HG03045 (cell line): ENCODE results near the gene ETV6.
"Not testable (repeated sequence)": the region's sequence is repeated elsewhere in the genome, so short reads cannot be mapped to it uniquely, and the experiment has no call there.

Experiments
- ATAC-seq: cut with Tn5 transposase; IDR thresholded peaks from one replicate; pipeline ENCODE4 v1.9.1; 2021; ENCODE audit warnings: mild to moderate bottlenecking, moderate library complexity; ENCODE audit not compliant: unreplicated experiment

ETV6 gene

DNA sequence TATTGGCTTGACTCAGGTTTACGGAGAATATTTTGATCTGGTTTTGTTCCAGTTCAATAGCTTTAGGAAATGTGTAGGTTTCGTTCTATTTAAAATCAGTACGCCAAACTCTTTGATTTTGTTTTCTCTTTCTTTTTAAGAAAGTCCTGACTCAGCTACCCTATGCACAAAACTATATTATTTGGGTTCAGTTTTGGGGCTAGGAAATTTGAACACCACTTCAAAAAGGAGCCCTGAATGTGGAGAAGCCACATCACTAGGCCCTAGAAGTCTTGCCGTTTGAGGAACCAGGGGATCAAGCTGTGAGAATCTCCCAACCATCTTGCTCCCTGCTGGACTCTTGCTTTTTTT is 253.0 kb downstream of the ETV6 start:
- no peak for ATAC-seq

DNA sequence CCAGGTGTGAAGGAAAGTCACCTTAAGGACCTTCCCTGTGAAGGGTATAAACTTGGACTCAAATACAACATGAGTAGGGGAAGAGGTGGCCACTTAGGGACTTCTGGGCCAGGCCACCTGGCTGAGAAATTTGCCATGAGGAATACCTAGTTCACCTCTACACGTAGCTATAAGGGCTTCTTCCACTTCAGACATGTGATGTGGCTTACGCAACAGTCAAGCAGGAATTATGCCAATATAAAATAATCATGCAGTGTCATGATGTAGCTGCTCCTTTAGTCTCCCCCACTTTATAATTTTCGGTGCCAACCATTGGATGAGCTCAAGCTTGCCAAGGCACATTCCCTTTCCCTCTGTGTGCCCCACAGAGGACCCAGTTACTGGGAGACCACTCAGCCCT is 254.7 kb downstream of the ETV6 start:
- no peak for ATAC-seq

DNA sequence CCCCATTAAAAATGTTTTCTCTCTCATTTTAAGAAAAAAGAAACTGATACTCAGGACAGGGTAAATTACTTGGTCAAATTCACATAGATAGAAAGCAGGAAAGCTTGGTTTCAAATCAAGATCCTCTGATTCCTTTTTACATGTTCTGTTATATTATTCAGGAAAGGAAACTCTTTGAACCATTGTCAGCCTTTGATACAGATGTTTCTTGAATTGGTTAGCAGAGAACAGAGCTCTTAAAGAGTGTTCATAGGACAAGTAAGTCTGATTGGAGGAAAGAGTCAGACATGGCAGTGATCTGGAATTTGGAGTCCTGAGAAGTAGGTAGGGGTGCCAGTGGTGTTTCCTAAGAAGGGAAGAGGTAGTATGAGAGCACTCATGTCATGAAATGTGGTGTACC is 256.1 kb downstream of the ETV6 start:
- no peak for ATAC-seq

DNA sequence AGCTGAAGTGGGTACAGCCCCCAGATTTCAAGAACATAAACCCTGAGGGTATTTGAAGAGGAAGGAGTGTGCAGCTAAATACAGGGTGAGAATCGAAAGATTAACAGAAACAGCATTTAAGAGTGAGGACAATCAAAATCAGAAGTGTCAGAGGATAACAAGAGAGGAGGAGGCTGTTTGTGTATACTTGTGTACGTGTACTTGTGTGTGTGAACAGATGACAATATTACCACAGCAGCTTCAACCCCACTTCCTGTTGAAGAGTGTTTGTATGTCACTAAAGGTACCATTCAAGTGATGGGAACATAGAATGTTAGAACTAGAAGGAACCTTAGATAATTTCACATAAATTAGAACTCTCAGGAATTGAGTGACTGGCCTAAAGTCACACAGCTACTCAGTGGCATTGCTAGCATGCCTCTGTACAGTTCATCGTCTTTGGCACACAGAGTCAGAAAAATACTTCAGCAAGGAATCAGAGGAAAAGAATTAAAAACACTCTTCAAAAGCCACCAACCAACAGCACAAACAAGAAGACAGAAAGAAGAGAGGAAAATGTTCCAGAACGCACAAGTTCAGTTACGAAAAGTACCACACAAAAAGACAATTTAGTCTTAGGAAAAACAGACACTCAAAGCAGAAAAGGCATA is 256.9 kb downstream of the ETV6 start:
- no peak for ATAC-seq

DNA sequence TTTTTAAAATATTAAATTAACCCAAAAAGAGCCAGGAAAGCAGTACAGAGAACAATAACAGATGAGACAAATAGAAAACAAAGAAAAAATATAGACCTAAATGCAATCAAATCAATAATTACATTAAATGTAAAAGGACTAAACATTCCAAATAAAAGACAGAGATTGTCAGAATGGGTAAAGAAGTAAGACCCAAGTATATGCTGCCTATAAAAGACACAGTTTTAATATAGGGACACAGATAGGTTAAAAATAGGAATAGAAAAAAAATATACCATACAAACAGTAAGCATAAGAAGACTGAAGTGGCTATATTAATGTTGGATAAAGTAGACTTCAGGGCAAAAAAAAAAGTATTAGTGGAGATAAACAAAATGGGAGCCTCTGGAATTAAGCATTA is 258.2 kb downstream of the ETV6 start:
- ATAC-seq, result no peak

- ATAC-seq, result not testable (repeated sequence)
Measured at GRCh38 chr12:11909406-11909805, 259.9 kb downstream of the ETV6 start.

- no peak for ATAC-seq
Measured at GRCh38 chr12:11916113-11916512, 266.6 kb downstream of the ETV6 start.

DNA sequence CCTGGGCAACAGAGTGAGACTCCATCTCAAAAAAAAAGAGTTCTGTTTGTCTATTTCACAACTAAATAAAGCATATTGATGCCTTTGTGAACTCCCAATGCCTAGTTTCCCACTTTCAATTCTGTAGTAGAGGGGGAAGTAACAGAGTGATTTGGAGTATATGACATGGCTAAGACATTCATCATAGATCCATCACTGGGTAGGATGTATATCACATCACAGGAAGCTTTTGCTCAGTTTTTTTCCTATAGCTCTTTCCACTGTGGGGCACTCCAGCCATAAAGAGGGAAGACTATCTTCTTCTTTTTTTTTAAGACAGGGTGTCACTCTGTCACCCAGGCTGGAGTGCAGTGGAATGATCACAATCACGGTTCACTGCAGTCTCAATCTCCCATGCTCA is 267.3 kb downstream of the ETV6 start:
- ATAC-seq, result no peak

GRCh38 chr12:11917501-11917900 is 268.0 kb downstream of the ETV6 start:
- no peak for ATAC-seq

DNA sequence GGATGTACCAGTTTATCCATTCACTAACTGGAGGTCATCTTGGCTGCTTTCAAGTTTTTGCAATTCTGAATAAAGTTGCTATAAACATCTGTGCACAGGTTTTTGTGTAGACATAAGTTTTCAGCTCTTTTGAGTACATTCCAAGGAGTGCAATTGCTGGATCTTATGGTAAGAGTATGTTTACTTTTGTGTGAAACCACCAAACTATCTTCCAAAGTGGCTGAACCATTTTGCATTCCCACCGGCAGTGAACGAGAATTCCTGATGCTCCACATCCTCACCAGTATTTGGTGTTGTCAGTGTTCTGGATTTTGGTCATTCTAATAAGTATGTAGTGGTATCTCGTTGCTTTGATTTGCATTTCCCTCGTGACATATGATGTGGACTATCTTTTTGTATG is 270.8 kb downstream of the ETV6 start:
- no peak for ATAC-seq

DNA sequence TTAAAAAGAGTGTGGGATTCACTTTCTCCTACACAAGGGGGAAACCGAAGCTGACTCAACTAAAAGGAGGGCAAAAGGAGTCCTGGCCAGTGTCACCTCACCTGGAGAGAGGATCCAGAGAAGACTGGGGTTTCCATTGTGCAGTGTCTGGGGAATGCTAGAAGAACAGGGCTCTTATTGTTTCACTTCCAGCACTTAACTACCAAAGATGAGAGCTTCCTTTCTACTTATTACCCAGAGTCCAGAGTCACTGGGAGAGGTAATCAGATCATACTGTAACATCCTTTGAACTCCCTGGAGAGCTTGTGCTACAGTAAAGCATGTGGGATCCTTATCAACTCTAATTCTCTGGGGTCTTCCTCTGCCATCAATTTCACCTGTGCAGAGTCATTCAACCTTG is 272.9 kb downstream of the ETV6 start:
- no peak for ATAC-seq

- no peak for ATAC-seq
Measured at GRCh38 chr12:11923067-11923466, 273.6 kb downstream of the ETV6 start.

- no peak for ATAC-seq
Measured at GRCh38 chr12:11927286-11927935, 277.9 kb downstream of the ETV6 start.

DNA sequence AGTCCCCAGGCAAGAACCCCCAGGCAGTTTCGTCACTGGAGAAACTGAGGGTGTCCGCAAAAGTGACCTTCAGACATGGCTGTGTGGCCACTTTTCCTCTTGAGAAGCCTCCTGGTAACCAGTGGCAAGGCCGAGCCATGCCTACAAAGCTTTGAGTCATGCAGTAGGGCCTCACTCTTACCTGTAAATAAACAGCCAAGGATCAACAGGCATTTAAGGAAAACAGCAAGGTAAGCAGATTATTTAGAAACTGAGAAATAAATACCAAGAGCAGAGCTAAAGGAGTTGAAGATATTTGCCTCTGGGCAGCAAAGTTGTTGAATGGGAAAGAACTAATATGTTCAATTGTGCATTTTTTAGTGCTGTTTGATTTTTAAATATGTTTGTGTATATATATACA is 280.2 kb downstream of the ETV6 start:
- ATAC-seq, result no peak

GRCh38 chr12:11939223-11939622 is 289.7 kb downstream of the ETV6 start:
- no peak for ATAC-seq

GRCh38 chr12:11941606-11942337 is 292.3 kb downstream of the ETV6 start:
- no peak for ATAC-seq

- no peak for ATAC-seq
Measured at GRCh38 chr12:11943919-11944700, 294.6 kb downstream of the ETV6 start.
